ENCODE results near the gene LAMB4.
A peak's percentile ranks its signal among the peaks of the same experiment; 100 is the strongest.

GRCh38 chr7:108015740-108016139 lies 114.4 kb downstream of the LAMB4 start:
- no peak for TF ChIP-seq CTCF (IDR thresholded peaks at IDR 0.05)
- TF ChIP-seq MYC (IDR thresholded peaks at IDR 0.05; ENCODE audit: borderline replicate concordance, low read length) = no peak
- TF ChIP-seq MAZ (IDR thresholded peaks at IDR 0.05; ENCODE audit: borderline replicate concordance, low read depth, low read length) = no peak
- TF ChIP-seq BCL3 (IDR thresholded peaks at IDR 0.05) = 0 out of 3 replicates have a peak, but pooled peaks have one; percentile 36
- TF ChIP-seq REST (IDR thresholded peaks at IDR 0.05) = no peak

Measured in A549 (cell line).